ENCODE measurements around the gene XPO4.

The XPO4 gene

DNA sequence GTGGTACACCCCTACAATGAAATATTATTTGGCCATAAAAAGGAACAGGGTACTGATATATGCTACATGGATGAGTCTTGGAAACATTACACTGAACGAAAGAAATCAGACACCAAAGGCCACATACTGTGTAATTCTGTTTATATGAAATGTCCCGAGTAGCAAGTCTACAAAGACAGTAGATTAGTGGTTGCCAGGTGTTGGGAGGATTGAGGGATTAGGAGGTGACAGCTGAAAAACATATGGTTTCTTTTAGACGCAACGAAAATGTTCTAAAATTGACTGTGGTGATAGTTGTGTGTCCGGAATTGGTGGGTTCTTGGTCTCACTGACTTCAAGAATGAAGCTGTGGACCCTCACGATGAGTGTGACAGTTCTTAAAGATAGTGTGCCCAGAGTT is 163.9 kb downstream of the XPO4 start:
- DNase-seq (ENCODE audit: insufficient read length, low spot score) (no peak), FAIRE-seq (no peak)

DNA sequence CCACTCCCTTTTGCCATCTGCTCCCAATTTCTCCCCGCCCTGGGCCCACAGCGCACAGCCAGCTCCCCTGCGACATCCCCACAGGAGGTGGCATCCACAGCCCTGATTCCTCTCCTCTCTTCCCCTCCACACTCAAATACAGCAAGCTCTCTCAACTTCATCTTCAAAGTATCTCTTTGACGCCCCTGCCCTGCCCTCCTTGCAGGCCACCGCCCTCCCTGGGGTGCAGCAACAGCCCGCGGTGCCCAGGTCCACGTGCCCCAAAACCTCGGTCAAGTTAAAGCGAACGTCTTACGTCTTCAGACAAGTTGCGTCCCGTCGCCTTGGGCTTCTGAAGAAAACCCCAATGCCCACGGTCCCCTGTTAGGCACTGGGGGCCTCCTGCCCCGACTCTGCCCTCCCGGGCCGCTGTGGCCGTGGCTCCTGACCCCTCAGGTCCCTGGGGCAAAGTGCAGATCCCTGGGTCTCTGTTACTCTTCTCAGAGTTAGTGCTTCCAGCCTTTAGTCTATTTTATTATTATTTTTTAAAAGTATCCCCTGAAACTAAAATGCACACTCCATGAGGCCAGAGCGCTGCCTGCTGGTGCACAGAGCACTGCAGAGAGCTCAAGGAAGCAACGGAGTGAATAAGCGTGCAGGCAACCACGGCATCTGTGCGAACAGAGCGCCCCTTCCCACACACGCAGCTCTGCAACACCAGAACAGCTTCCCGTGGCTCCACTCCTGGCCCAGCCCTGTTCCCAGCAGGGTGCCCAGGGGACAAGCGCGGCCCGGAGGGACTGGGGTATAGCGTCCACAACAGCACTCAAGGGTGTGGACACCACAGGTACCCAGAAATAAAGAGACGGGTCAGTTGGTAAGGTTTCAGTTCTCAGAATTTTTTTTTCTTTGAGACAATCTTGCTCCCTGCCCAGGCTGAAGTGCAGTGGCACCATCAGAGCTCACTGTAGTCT is 172.6 kb downstream of the XPO4 start:
- DNase-seq (ENCODE audit: insufficient read length, low spot score) (no peak), FAIRE-seq (no peak)

- DNase-seq (ENCODE audit: insufficient read length, low spot score) (no peak), FAIRE-seq (no peak)
Measured at GRCh38 chr13:20728579-20729311, 173.8 kb downstream of the XPO4 start.

DNA sequence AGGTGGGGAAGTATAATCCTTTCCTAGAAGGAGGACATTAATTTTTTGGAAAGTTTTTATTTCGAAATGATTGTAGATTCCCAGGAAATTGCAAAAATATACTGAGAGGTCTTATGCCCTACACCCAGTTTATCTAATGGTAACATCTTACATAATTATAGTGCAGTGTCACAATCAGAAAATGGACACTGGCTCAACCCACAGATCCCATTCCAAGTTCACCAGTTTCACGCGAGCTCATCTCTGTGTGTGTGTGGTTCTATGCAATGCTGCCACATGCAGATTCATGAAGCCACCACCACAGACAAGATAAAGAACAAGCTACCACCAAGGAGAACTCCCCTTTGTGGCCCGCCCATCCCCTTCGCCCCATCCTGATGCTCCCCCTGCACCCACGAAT is 174.7 kb downstream of the XPO4 start:
- FAIRE-seq: no peak
- DNase-seq (ENCODE audit: insufficient read length, low spot score): no peak

Data from GM19239 (cell line).